HCT116 (cell line): Measurements from ENCODE around the gene OR1L8.

Source experiments
- CTCF ChIP-seq, 3 experiments: fragments of 200-600 bp in 1 of 3; sonication (generic) in 1 of 3; IDR thresholded peaks in 2 of 3; conservative IDR thresholded peaks in 1 of 3; 2 replicates each; pipeline ENCODE4 v1.5.1; 2012 to 2017; ENCODE audit warnings: low read depth in 2 of 3, low read length in 2 of 3, antibody characterized with exemption in 1 of 3, borderline replicate concordance in 1 of 3, control low read depth in 1 of 3, mild to moderate bottlenecking in 1 of 3, mixed read lengths in 1 of 3, mixed run types in 1 of 3, moderate library complexity in 1 of 3; ENCODE audit not compliant: insufficient read depth in 1 of 3
- MAX ChIP-seq: IDR thresholded peaks from 2 replicates; pipeline ENCODE4 v1.6.1; 2012
- ZBTB33 ChIP-seq: IDR thresholded peaks from 2 replicates; pipeline ENCODE4 v1.6.1; 2011; ENCODE audit warnings: mild to moderate bottlenecking, low read length, moderate library complexity; ENCODE audit not compliant: insufficient replicate concordance; ENCODE audit errors: extremely low read depth

GRCh38 chr9:122579874-122580273, 3.3 kb downstream of the OR1L8 start:
- TF ChIP-seq MAX (no peak), CTCF (IDR thresholded peaks at IDR 0.05 in 2 of 3, conservative IDR thresholded peaks at IDR 0.05 in 1 of 3; ENCODE audit: borderline replicate concordance in 1 of 3, insufficient read depth in 1 of 3, low read depth in 2 of 3, low read length in 2 of 3) (no peak), ZBTB33 (no peak)
